HepG2 (cell line): Measurements from ENCODE around the gene CS. TPM values are rescaled to one million over a fixed set of nuclear protein-coding genes. Genes with fewer than 3 reads are reported as not detected.

ENCODE experiments used
- CHD4 ChIP-seq: fragments of 200-600 bp; sonication (generic); IDR thresholded peaks from 2 replicates; pipeline ENCODE4 v1.7.0; 2017; ENCODE audit warnings: mild to moderate bottlenecking, low read length, borderline replicate concordance
- CTCF ChIP-seq: sonication (generic); formaldehyde crosslinking; IDR thresholded peaks from 2 replicates; pipeline ENCODE4 v1.5.0; 2020; ENCODE audit warnings: mild to moderate bottlenecking, missing genetic modification reagents, moderate library complexity
- HBP1 ChIP-seq: IDR thresholded peaks from 2 replicates; pipeline ENCODE4 v1.6.1; 2016; ENCODE audit warnings: low read depth, control low read depth
- HHEX ChIP-seq: IDR thresholded peaks from 2 replicates; pipeline ENCODE4 v1.6.1; 2016; ENCODE audit warnings: control low read depth
- MEIS1 ChIP-seq: sonication (generic); formaldehyde crosslinking; IDR thresholded peaks from 2 replicates; pipeline ENCODE4 v1.9.0; 2021; ENCODE audit warnings: mild to moderate bottlenecking, missing genetic modification reagents, moderate library complexity, borderline replicate concordance
- MTA3 ChIP-seq: sonication (generic); formaldehyde crosslinking; IDR thresholded peaks from 2 replicates; pipeline ENCODE4 v1.4.0; 2020; ENCODE audit warnings: missing genetic modification reagents
- MTF1 ChIP-seq: sonication (generic); formaldehyde crosslinking; IDR thresholded peaks from 2 replicates; pipeline ENCODE4 v1.5.0; 2020; ENCODE audit warnings: missing genetic modification reagents
- PHF8 ChIP-seq: sonication (generic); formaldehyde crosslinking; IDR thresholded peaks from 2 replicates; pipeline ENCODE4 v1.5.0; 2020; ENCODE audit warnings: missing genetic modification reagents
- POLR2AphosphoS2 ChIP-seq: IDR thresholded peaks from 2 replicates; pipeline ENCODE4 v1.6.1; 2011; ENCODE audit warnings: low read depth, low read length, improper control_type of control experiment
- RBAK ChIP-seq: sonication (generic); formaldehyde crosslinking; IDR thresholded peaks from 2 replicates; pipeline ENCODE4 v1.5.1; 2020; ENCODE audit warnings: mild to moderate bottlenecking, missing genetic modification reagents
- RNF2 ChIP-seq: fragments of 450-650 bp; conservative IDR thresholded peaks from 2 replicates; pipeline ENCODE4 v1.6.1; 2016; ENCODE audit warnings: low read depth
- SOX6 ChIP-seq, 2 experiments: fragments of 450-650 bp in 1 of 2; sonication (generic) in 1 of 2; formaldehyde crosslinking in 1 of 2; IDR thresholded peaks; 2 replicates each; pipeline versions ENCODE4 v1.4.0 to v1.6.1; 2017 to 2020; ENCODE audit warnings: antibody characterized with exemption in 1 of 2, mild to moderate bottlenecking in 1 of 2, missing genetic modification reagents in 1 of 2
- ZBTB21 ChIP-seq: sonication (generic); formaldehyde crosslinking; IDR thresholded peaks from 2 replicates; pipeline ENCODE4 v1.4.0; 2020; ENCODE audit warnings: missing genetic modification reagents
- ZFP36L1 ChIP-seq: sonication (generic); formaldehyde crosslinking; IDR thresholded peaks from 2 replicates; pipeline ENCODE4 v1.8.0; 2022; ENCODE audit warnings: mild to moderate bottlenecking, missing genetic modification reagents, moderate library complexity
- ZFP36L2 ChIP-seq: sonication (generic); formaldehyde crosslinking; IDR thresholded peaks from 2 replicates; pipeline ENCODE4 v1.4.0; 2020; ENCODE audit warnings: missing genetic modification reagents
- ZMAT3 ChIP-seq: sonication (generic); formaldehyde crosslinking; conservative IDR thresholded peaks from 2 replicates; pipeline ENCODE4 v1.7.0; 2021; ENCODE audit warnings: missing genetic modification reagents
- ZMYM3 ChIP-seq: sonication (generic); formaldehyde crosslinking; IDR thresholded peaks from 2 replicates; pipeline ENCODE4 v1.5.1; 2020; ENCODE audit warnings: mild to moderate bottlenecking, missing genetic modification reagents
- ZNF552 ChIP-seq: sonication (generic); formaldehyde crosslinking; IDR thresholded peaks from 2 replicates; pipeline ENCODE4 v1.9.0; 2022; ENCODE audit warnings: missing genetic modification reagents, mild to moderate bottlenecking, borderline replicate concordance
- ZNF574 ChIP-seq: sonication (generic); formaldehyde crosslinking; IDR thresholded peaks from 2 replicates; pipeline ENCODE4 v1.4.0; 2020; ENCODE audit warnings: missing genetic modification reagents
- polyA plus RNA-seq, 8 experiments: library from polyadenylated mRNA; depleted of rRNA in 3 of 8; stranded (reverse) in 7 of 8; unstranded in 1 of 8; fragments of >200 nt; fragmentation: Illumina TruSeq in 4 of 8; extraction: Trizol in 4 of 8; gene quantifications; 2 replicates each; pipeline versions ENCODE4 v1.2.1 to v1.2.3, GENCODE V29; 2011 to 2016; ENCODE audit warnings: low read depth in 4 of 8, missing spikeins in 1 of 8, mixed read lengths in 1 of 8; ENCODE audit not compliant: insufficient read depth in 1 of 8
- total RNA-seq, 5 experiments: library from RNA; depleted of rRNA; stranded (reverse); fragments of >200 nt; fragmentation: Illumina TruSeq; extraction: Trizol; gene quantifications; 2 replicates each; pipeline ENCODE4 v1.2.3, GENCODE V29; 2016; ENCODE audit warnings: low read depth in 1 of 5
- TF ChIP-seq, protein P1 (sequence below): sonication (generic); formaldehyde crosslinking; IDR thresholded peaks from 2 replicates; pipeline ENCODE4 v1.8.0; 2022; ENCODE audit warnings: low read depth, missing genetic modification reagents

Gene CS
- total and polyA plus RNA-seq, 2 of the 13 experiments (the other 11 are each of a cell fraction or from before 2014, with no cell fraction given), result 173 to 175 TPM

DNA sequence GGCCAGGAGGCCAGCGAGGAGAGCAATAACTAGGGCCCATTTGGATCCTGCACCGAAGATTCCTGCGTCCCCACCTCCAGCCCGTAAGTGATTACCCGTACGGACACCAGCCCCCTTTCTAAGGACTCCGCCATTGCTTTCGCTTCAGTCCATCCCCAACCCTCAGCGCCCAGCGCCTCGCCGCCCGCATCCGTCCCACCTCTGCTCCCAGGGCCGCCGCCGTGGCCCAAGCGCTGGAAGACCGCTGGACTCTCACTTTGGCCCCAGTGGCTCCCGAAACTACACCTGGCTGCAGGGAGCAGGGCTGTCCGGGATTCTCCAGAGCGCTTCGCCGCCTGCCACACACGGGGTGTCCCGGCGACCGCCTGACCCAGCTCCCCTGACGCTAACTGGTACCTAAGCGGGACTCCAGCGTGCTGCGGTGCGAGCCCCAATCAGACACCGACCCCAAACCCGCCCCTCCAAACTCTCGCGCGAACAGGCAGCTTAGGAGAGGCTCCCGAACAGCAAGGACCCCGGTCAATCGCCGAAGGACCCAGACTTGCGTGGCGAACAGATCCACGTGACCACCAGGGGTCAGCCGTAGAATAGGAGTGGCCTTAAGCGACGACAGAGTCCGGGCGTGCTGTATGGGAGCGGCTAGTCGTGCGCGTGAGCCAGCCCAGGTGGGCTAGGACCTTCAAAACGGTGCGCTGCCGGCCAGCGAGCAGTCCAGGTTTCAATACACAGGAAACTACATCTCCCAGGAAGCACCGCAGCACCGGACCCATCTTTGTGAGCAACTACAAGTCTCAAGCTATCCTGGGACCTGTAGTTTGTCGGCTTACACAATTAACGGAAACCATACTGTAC is 15.7 kb upstream of the CS start, which contains the start of gene CNPY2 (continued):
- peak; percentile 80 for TF ChIP-seq ZNF574 (CRISPR knock-in tag)
- peak; percentile 81 for TF ChIP-seq PHF8 (CRISPR knock-in tag)
- TF ChIP-seq CTCF (CRISPR knock-in tag), result peak; percentile 98
- peak; percentile 33; the same call in 1 of the 2 replicates for TF ChIP-seq HBP1 (CRISPR knock-in tag)
- no peak for TF ChIP-seq MTA3 (CRISPR knock-in tag)
- TF ChIP-seq SOX6 (IDR thresholded peaks at IDR 0.05), result no peak
- peak; percentile 72 for TF ChIP-seq SOX6 (CRISPR knock-in tag; IDR thresholded peaks at IDR 0.05)
- TF ChIP-seq RNF2, result no peak
- TF ChIP-seq ZFP36L1 (CRISPR knock-in tag), result no peak
- TF ChIP-seq ZNF552 (CRISPR knock-in tag), result 0 out of 2 replicates have a peak, but pooled peaks have one; percentile 64
- peak; percentile 86 for TF ChIP-seq ZMAT3 (CRISPR knock-in tag)
- TF ChIP-seq CHD4, result no peak
- no peak for TF ChIP-seq ZBTB21 (CRISPR knock-in tag)
- 0 out of 2 replicates have a peak, but pooled peaks have one; percentile 59 for TF ChIP-seq ZFP36L2 (CRISPR knock-in tag)
- TF ChIP-seq, protein P1, sequence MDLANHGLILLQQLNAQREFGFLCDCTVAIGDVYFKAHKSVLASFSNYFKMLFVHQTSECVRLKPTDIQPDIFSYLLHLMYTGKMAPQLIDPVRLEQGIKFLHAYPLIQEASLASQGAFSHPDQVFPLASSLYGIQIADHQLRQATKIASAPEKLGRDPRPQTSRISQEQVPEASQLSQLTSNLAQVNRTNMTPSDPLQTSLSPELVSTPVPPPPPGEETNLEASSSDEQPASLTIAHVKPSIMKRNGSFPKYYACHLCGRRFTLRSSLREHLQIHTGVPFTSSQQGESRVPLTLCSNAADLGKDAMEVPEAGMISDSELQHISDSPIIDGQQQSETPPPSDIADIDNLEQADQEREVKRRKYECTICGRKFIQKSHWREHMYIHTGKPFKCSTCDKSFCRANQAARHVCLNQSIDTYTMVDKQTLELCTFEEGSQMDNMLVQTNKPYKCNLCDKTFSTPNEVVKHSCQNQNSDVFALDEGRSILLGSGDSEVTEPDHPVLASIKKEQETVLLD (CRISPR knock-in tag), result no peak
- no peak for TF ChIP-seq POLR2AphosphoS2
- no peak for TF ChIP-seq MTF1 (CRISPR knock-in tag)
- no peak for TF ChIP-seq MEIS1 (CRISPR knock-in tag)
- TF ChIP-seq HHEX (CRISPR knock-in tag), result no peak
- TF ChIP-seq RBAK (CRISPR knock-in tag), result no peak
- no peak for TF ChIP-seq ZMYM3
